GM23338 (cell line): ENCODE data around the gene AMFR. TPM values are rescaled to one million over a fixed set of nuclear protein-coding genes. Genes with fewer than 3 reads are reported as not detected.

Experiments used
- ATAC-seq: fragments of 200-7000 bp; cut with Tn5 transposase; 3 replicates; pipeline ENCODE4 v1.9.1; 2020
- DNase-seq: peaks from one replicate; pipeline ENCODE4 v3.0.0-alpha.2; 2015; ENCODE audit warnings: low spot score
- H2AFZ ChIP-seq: fragments of 200-600 bp; sonication (generic); 2 replicates; pipeline ENCODE4 v1.8.0; 2016; ENCODE audit warnings: antibody characterized with exemption, mild to moderate bottlenecking, moderate library complexity
- H3F3A ChIP-seq: fragments of 200-600 bp; sonication (generic); replicated peaks from 2 replicates; pipeline ENCODE4 v1.8.0; 2017; ENCODE audit warnings: antibody characterized with exemption, mixed run types, low read depth
- H3K27ac ChIP-seq: fragments of 200-600 bp; sonication (generic); 2 replicates; pipeline ENCODE4 v1.6.1; 2016; ENCODE audit warnings: low read depth
- H3K27me3 ChIP-seq: fragments of 200-600 bp; sonication (generic); 2 replicates; pipeline ENCODE4 v1.8.0; 2016; ENCODE audit warnings: mild to moderate bottlenecking, mixed run types, moderate library complexity; ENCODE audit not compliant: insufficient read depth
- H3K36me3 ChIP-seq: fragments of 200-600 bp; sonication (generic); 2 replicates; pipeline ENCODE4 v1.8.0; 2016; ENCODE audit warnings: mild to moderate bottlenecking; ENCODE audit not compliant: insufficient read depth
- H3K4me1 ChIP-seq: fragments of 200-600 bp; sonication (generic); 2 replicates; pipeline ENCODE4 v1.8.0; 2016; ENCODE audit warnings: mild to moderate bottlenecking, moderate library complexity; ENCODE audit not compliant: insufficient read depth
- H3K4me2 ChIP-seq: fragments of 200-600 bp; sonication (generic); 2 replicates; pipeline ENCODE4 v1.7.1; 2017; ENCODE audit warnings: mixed run types
- H3K4me3 ChIP-seq: fragments of 200-600 bp; sonication (generic); 2 replicates; pipeline ENCODE4 v1.6.1; 2016; ENCODE audit warnings: mixed run types
- H3K79me2 ChIP-seq: fragments of 200-600 bp; sonication (generic); replicated peaks from 2 replicates; pipeline ENCODE4 v1.8.0; 2017; ENCODE audit warnings: mild to moderate bottlenecking; ENCODE audit not compliant: insufficient read depth
- H3K9me2 ChIP-seq: fragments of 200-600 bp; sonication (generic); 2 replicates; pipeline ENCODE4 v1.8.0; 2017; ENCODE audit not compliant: insufficient read depth
- H4K20me1 ChIP-seq: fragments of 200-600 bp; sonication (generic); replicated peaks from 2 replicates; pipeline ENCODE4 v1.8.0; 2017; ENCODE audit warnings: mild to moderate bottlenecking; ENCODE audit not compliant: insufficient read depth
- H3K27ac Mint-ChIP-seq: 2 replicates; pipeline ENCODE4 v1.8.0; 2020; ENCODE audit warnings: inconsistent platforms, mild to moderate bottlenecking, moderate library complexity, mixed read lengths
- H3K27me3 Mint-ChIP-seq: 3 replicates; pipeline ENCODE4 v1.8.0; 2022; ENCODE audit warnings: low read depth, mild to moderate bottlenecking, moderate library complexity, mixed read lengths, inconsistent platforms; ENCODE audit not compliant: insufficient read depth, poor library complexity
- H3K36me3 Mint-ChIP-seq: 3 replicates; pipeline ENCODE4 v1.8.0; 2021; ENCODE audit warnings: low read depth, mild to moderate bottlenecking, inconsistent platforms, moderate library complexity, mixed read lengths
- H3K4me1 Mint-ChIP-seq: 3 replicates; pipeline ENCODE4 v1.8.0; 2020; ENCODE audit warnings: mild to moderate bottlenecking, inconsistent platforms, mixed read lengths
- H3K4me3 Mint-ChIP-seq: 3 replicates; pipeline ENCODE4 v1.8.0; 2021; ENCODE audit warnings: moderate library complexity, mild to moderate bottlenecking, inconsistent platforms, mixed read lengths
- H3K9me3 Mint-ChIP-seq: 3 replicates; pipeline ENCODE4 v1.8.0; 2020; ENCODE audit warnings: moderate library complexity, mild to moderate bottlenecking, inconsistent platforms, mixed read lengths
- CREB1 ChIP-seq: fragments of 250-450 bp; sonication (Bioruptor Pico); IDR thresholded peaks from 2 replicates; pipeline ENCODE4 v1.5.0; 2020; ENCODE audit warnings: low read depth, mild to moderate bottlenecking, moderate library complexity
- JUNB ChIP-seq: IDR thresholded peaks from one replicate; pipeline ENCODE4 v1.6.1; 2016; ENCODE audit warnings: antibody characterized with exemption; ENCODE audit not compliant: unreplicated experiment
- NANOG ChIP-seq: IDR thresholded peaks from 2 replicates; pipeline ENCODE4 v1.6.1; 2016; ENCODE audit warnings: antibody characterized with exemption, borderline replicate concordance
- polyA plus RNA-seq: library from polyadenylated mRNA; unstranded; fragments of >200 nt; fragmentation: Nextera tagmentation; extraction: Ambion mirVana; gene quantifications from 2 replicates; pipeline ENCODE4 v1.2.1, GENCODE V29; 2016
- total RNA-seq: library from RNA; depleted of rRNA; stranded (reverse); fragments of >200 nt; shearing (Covaris generic); gene quantifications from 2 replicates; pipeline ENCODE4 v1.2.3, GENCODE V29; 2014
- TF ChIP-seq, protein P1 (sequence below), 2 experiments: fragments of 200-600 bp in 1 of 2; sonication (generic) in 1 of 2; conservative IDR thresholded peaks; 2 replicates each; pipeline versions ENCODE4 v1.5.1 to v1.6.1; 2016 to 2017; ENCODE audit warnings: antibody characterized with exemption in 2 of 2, low read depth in 2 of 2, mild to moderate bottlenecking in 2 of 2, moderate library complexity in 1 of 2
- TF ChIP-seq, protein P2 (sequence below): fragments of 250-450 bp; sonication (Bioruptor Pico); IDR thresholded peaks from 2 replicates; pipeline ENCODE4 v1.5.0; 2020; ENCODE audit warnings: mild to moderate bottlenecking, moderate library complexity
- TF ChIP-seq, protein P3 (sequence below): IDR thresholded peaks from 2 replicates; pipeline ENCODE4 v1.6.1; 2016; ENCODE audit warnings: antibody characterized with exemption

AMFR gene
- total and polyA plus RNA-seq, 2 experiments from 2014 or later = 9.0 to 41.1 TPM

DNA sequence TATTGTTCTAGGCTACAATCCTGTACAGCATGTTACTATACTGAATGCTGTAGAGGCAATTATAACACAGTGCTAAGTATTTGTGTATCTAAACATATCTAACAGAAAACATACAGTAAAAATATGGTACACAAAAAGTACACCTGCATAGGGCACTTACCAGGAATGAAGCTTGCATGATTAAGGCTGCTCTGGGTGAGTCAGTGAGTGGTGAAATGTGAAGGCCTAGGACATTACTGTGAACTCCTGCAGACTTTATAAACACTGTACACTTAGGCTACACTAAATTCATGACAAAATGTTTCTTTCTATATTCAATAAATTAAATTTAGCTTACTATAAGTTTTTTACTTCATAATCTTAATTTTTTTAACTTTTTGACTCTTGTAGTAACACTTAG is 37.1 kb downstream of the AMFR start:
- DNase-seq (no peak), ATAC-seq (no peak)
- Mint-ChIP-seq H3K9me3 (peaks cover 18% of the 10 kb centered on the region), H3K36me3 (peaks cover 63% of the 10 kb centered on the region), H3K4me3 (no peak overlapping the region), H3K27ac (no peak overlapping the region), H3K27me3 (no peaks in the 10 kb centered on the region), H3K4me1 (no peaks in the 10 kb centered on the region)
- Histone ChIP-seq H4K20me1 (no peaks in the 10 kb centered on the region; the same call in 1 of the 2 replicates), H3K4me2 (no peak overlapping the region), H3K36me3 (peaks cover 5% of the 10 kb centered on the region; the same call in 1 of the 2 replicates), H3K4me3 (no peak overlapping the region), H3K4me1 (no peaks in the 10 kb centered on the region), H3K27ac (no peak overlapping the region), H3K9me2 (peaks cover 8% of the 10 kb centered on the region; the same call in 1 of the 2 replicates), H2AFZ (no peak overlapping the region), H3K27me3 (no peaks in the 10 kb centered on the region), H3K79me2 (no peaks in the 10 kb centered on the region), H3F3A (no peaks in the 10 kb centered on the region)
- TF ChIP-seq, protein P1, sequence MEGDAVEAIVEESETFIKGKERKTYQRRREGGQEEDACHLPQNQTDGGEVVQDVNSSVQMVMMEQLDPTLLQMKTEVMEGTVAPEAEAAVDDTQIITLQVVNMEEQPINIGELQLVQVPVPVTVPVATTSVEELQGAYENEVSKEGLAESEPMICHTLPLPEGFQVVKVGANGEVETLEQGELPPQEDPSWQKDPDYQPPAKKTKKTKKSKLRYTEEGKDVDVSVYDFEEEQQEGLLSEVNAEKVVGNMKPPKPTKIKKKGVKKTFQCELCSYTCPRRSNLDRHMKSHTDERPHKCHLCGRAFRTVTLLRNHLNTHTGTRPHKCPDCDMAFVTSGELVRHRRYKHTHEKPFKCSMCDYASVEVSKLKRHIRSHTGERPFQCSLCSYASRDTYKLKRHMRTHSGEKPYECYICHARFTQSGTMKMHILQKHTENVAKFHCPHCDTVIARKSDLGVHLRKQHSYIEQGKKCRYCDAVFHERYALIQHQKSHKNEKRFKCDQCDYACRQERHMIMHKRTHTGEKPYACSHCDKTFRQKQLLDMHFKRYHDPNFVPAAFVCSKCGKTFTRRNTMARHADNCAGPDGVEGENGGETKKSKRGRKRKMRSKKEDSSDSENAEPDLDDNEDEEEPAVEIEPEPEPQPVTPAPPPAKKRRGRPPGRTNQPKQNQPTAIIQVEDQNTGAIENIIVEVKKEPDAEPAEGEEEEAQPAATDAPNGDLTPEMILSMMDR (conservative IDR thresholded peaks at IDR 0.05; ENCODE audit: low read depth in 2 of 2) = no peak
- TF ChIP-seq, protein P2, sequence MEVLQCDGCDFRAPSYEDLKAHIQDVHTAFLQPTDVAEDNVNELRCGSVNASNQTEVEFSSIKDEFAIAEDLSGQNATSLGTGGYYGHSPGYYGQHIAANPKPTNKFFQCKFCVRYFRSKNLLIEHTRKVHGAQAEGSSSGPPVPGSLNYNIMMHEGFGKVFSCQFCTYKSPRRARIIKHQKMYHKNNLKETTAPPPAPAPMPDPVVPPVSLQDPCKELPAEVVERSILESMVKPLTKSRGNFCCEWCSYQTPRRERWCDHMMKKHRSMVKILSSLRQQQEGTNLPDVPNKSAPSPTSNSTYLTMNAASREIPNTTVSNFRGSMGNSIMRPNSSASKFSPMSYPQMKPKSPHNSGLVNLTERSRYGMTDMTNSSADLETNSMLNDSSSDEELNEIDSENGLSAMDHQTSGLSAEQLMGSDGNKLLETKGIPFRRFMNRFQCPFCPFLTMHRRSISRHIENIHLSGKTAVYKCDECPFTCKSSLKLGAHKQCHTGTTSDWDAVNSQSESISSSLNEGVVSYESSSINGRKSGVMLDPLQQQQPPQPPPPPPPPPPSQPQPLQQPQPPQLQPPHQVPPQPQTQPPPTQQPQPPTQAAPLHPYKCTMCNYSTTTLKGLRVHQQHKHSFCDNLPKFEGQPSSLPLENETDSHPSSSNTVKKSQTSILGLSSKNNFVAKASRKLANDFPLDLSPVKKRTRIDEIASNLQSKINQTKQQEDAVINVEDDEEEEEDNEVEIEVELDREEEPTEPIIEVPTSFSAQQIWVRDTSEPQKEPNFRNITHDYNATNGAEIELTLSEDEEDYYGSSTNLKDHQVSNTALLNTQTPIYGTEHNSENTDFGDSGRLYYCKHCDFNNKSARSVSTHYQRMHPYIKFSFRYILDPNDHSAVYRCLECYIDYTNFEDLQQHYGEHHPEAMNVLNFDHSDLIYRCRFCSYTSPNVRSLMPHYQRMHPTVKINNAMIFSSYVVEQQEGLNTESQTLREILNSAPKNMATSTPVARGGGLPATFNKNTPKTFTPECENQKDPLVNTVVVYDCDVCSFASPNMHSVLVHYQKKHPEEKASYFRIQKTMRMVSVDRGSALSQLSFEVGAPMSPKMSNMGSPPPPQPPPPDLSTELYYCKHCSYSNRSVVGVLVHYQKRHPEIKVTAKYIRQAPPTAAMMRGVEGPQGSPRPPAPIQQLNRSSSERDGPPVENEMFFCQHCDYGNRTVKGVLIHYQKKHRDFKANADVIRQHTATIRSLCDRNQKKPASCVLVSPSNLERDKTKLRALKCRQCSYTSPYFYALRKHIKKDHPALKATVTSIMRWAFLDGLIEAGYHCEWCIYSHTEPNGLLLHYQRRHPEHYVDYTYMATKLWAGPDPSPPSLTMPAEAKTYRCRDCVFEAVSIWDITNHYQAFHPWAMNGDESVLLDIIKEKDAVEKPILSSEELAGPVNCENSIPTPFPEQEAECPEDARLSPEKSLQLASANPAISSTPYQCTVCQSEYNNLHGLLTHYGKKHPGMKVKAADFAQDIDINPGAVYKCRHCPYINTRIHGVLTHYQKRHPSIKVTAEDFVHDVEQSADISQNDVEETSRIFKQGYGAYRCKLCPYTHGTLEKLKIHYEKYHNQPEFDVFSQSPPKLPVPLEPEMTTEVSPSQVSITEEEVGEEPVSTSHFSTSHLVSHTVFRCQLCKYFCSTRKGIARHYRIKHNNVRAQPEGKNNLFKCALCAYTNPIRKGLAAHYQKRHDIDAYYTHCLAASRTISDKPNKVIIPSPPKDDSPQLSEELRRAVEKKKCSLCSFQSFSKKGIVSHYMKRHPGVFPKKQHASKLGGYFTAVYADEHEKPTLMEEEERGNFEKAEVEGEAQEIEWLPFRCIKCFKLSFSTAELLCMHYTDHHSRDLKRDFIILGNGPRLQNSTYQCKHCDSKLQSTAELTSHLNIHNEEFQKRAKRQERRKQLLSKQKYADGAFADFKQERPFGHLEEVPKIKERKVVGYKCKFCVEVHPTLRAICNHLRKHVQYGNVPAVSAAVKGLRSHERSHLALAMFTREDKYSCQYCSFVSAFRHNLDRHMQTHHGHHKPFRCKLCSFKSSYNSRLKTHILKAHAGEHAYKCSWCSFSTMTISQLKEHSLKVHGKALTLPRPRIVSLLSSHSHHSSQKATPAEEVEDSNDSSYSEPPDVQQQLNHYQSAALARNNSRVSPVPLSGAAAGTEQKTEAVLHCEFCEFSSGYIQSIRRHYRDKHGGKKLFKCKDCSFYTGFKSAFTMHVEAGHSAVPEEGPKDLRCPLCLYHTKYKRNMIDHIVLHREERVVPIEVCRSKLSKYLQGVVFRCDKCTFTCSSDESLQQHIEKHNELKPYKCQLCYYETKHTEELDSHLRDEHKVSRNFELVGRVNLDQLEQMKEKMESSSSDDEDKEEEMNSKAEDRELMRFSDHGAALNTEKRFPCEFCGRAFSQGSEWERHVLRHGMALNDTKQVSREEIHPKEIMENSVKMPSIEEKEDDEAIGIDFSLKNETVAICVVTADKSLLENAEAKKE (CRISPR knock-in tag) = no peak
- no peak for TF ChIP-seq JUNB

DNA sequence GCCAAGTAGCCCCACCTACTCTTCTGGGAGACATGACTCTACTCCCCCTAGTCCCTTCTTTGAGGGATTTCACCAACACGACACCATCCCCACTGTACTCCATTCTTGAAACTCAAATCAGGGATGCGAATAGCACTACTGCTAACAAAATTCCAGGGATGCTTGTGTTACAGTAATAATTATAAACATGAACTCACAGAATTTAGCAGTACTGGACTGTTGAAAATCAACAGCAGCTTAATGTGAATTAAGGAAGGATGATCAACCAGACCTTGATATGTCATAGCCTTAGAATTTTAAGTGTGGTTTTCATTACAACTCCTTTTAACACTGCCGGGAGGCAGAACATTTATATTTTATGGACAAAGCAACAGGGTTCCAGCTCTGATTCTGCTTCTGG is 37.9 kb downstream of the AMFR start:
- DNase-seq (no peak), ATAC-seq (no peak)
- no peak overlapping the region for H3K27ac ChIP-seq
- no peak overlapping the region for H3K4me3 ChIP-seq
- H3K9me3 Mint-ChIP-seq = peaks cover 15% of the 10 kb centered on the region
- H3K79me2 ChIP-seq = no peaks in the 10 kb centered on the region
- no peak overlapping the region for H3K4me3 Mint-ChIP-seq
- H4K20me1 ChIP-seq = no peaks in the 10 kb centered on the region; the same call in 1 of the 2 replicates
- no peaks in the 10 kb centered on the region for H3F3A ChIP-seq
- no peaks in the 10 kb centered on the region for H3K27me3 ChIP-seq
- no peaks in the 10 kb centered on the region for H3K27me3 Mint-ChIP-seq
- H3K36me3 Mint-ChIP-seq = peaks cover 63% of the 10 kb centered on the region
- H3K4me1 ChIP-seq = no peaks in the 10 kb centered on the region
- no peak overlapping the region for H2AFZ ChIP-seq
- H3K4me2 ChIP-seq = no peak overlapping the region
- H3K36me3 ChIP-seq = peaks cover 5% of the 10 kb centered on the region; the same call in 1 of the 2 replicates
- peaks cover 11% of the 10 kb centered on the region; the same call in 1 of the 2 replicates for H3K9me2 ChIP-seq
- no peak overlapping the region for H3K27ac Mint-ChIP-seq
- no peaks in the 10 kb centered on the region for H3K4me1 Mint-ChIP-seq
- TF ChIP-seq CREB1 (CRISPR knock-in tag) = no peak
- TF ChIP-seq JUNB = no peak
- TF ChIP-seq NANOG = no peak
- TF ChIP-seq, protein P1 (conservative IDR thresholded peaks at IDR 0.05; ENCODE audit: low read depth in 2 of 2) = no peak
- TF ChIP-seq, protein P3, sequence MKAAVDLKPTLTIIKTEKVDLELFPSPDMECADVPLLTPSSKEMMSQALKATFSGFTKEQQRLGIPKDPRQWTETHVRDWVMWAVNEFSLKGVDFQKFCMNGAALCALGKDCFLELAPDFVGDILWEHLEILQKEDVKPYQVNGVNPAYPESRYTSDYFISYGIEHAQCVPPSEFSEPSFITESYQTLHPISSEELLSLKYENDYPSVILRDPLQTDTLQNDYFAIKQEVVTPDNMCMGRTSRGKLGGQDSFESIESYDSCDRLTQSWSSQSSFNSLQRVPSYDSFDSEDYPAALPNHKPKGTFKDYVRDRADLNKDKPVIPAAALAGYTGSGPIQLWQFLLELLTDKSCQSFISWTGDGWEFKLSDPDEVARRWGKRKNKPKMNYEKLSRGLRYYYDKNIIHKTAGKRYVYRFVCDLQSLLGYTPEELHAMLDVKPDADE = no peak
